ENCODE data around the gene ATP8A2.

GRCh38 chr13:25778365-25778764 lies 406.6 kb downstream of the ATP8A2 start:
- no peak for TF ChIP-seq CTCF (conservative IDR thresholded peaks at IDR 0.05)
- TF ChIP-seq ZFX (IDR thresholded peaks at IDR 0.05) = no peak
